CD1c-positive myeloid dendritic cell (primary cell): ENCODE results near the gene COL15A1.
"Not testable (repeated sequence)": the region's sequence is repeated elsewhere in the genome, so short reads cannot be mapped to it uniquely, and the experiment has no call there.

Experiments
- DNase-seq: peaks from one replicate; pipeline ENCODE4 v3.0.0-alpha.2; 2016; ENCODE audit errors: extremely low spot score

The COL15A1 gene

GRCh38 chr9:99079542-99079941 lies 135.8 kb downstream of the COL15A1 start:
- no peak for DNase-seq

- no peak for DNase-seq
Observed at GRCh38 chr9:99083051-99083450, 139.3 kb downstream of the COL15A1 start.

GRCh38 chr9:99085949-99086948 lies 142.5 kb downstream of the COL15A1 start:
- peak; percentile 92 for DNase-seq

GRCh38 chr9:99087462-99087861 lies 143.8 kb downstream of the COL15A1 start:
- DNase-seq, result no peak

- DNase-seq, result no peak
Observed at GRCh38 chr9:99090336-99091130, 146.8 kb downstream of the COL15A1 start.

- no peak for DNase-seq
Observed at GRCh38 chr9:99092643-99093491, 149.2 kb downstream of the COL15A1 start.

GRCh38 chr9:99093492-99093791 lies 149.7 kb downstream of the COL15A1 start:
- no peak for DNase-seq

- no peak for DNase-seq
Observed at GRCh38 chr9:99095565-99095964, 151.9 kb downstream of the COL15A1 start.

GRCh38 chr9:99096409-99096808 lies 152.7 kb downstream of the COL15A1 start:
- DNase-seq, result no peak

GRCh38 chr9:99099806-99100585 lies 156.3 kb downstream of the COL15A1 start:
- DNase-seq, result not testable (repeated sequence)

GRCh38 chr9:99101271-99101670 lies 157.6 kb downstream of the COL15A1 start:
- DNase-seq, result no peak

GRCh38 chr9:99101812-99102211 lies 158.1 kb downstream of the COL15A1 start:
- DNase-seq, result no peak

GRCh38 chr9:99103054-99103895 lies 159.6 kb downstream of the COL15A1 start:
- no peak for DNase-seq

- DNase-seq, result peak; percentile 29
Observed at GRCh38 chr9:99103901-99104458, 160.3 kb downstream of the COL15A1 start.

- peak; percentile 95 for DNase-seq
Observed at GRCh38 chr9:99104459-99105151, 160.9 kb downstream of the COL15A1 start, which contains the start of gene TGFBR1. Gene TGFBR1, plus strand, starts transcription at chr9:99105113. Its CDS starts 93 bp downstream, at chr9:99105206.

GRCh38 chr9:99105152-99106043 lies 161.7 kb downstream of the COL15A1 start:
- DNase-seq, result peak; percentile 83

GRCh38 chr9:99106044-99106375 lies 162.3 kb downstream of the COL15A1 start:
- DNase-seq, result no peak

- no peak for DNase-seq
Observed at GRCh38 chr9:99107421-99107820, 163.7 kb downstream of the COL15A1 start.
